HG03521 (cell line): ENCODE measurements around the gene BCKDK.
"Not testable (repeated sequence)": the region's sequence is repeated elsewhere in the genome, so short reads cannot be mapped to it uniquely, and the experiment has no call there.

Experiments
- ATAC-seq: cut with Tn5 transposase; IDR thresholded peaks from one replicate; pipeline ENCODE4 v1.9.1; 2021; ENCODE audit warnings: mild to moderate bottlenecking, moderate library complexity; ENCODE audit not compliant: unreplicated experiment

The BCKDK gene

DNA sequence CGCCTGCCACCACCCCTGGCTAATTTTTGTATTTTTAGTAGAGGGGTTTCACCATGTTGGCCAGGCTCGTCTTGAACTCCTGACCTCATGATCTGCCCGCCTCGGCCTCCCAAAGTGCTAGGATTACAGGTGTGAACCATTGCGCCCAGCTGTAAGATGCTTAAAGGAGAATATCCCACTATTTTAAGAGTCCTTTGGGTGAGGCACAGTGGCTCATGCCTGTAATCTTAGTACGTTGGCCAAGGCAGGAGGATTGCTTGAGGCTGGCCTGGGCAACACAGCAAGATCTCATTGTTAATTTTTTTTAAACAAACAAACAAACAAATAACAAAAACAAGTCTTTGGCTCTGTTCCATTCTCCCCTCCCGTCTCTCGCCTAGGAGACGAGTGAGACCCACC is 32.9 kb downstream of the BCKDK start:
- not testable (repeated sequence) for ATAC-seq

GRCh38 chr16:31141489-31142108 is 33.4 kb downstream of the BCKDK start:
- ATAC-seq: no peak

DNA sequence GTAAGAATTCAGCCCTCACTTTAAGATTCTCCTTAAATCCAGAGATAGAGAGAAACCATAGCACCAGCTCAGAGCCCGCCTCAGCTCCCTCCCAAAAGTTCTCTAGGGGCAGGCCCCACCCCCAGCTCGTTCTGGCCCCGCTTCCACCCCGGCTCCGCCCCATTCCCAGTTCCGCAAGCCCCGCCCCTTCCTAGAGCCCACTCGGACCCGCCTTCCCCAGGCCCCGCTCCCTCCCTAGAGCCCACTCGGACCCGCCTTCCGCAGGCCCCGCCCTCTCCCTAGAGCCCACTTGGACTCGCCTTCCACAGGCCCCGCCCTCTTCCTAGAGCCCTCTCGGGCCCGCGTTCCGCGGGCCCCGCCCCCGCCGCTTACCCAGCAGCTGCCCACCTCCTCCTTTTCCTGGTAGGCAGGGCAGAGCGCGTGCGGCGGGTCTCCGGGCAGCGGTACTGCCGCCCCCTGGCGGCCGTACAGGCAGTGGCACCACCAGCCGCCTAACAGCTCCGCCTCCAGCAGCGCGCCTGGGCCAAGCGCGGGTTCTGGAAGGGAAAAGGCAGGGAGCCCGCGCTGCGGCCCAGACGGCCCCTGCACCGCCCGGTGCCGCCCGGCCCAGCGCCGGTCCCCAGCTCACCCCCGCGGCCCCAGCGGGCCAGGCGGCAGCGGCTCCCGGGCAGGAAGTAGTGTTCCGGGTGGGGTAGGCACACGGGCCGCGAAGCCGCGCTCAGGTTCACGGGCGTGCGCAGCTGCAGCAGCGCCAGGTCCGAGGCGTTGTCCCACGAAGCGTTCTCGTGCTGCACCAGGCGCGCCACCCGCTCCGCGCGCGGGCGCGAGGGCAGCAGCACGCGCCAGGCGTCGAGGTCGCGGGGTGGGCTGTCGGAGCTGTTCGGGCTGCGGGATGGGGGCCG is 34.2 kb downstream of the BCKDK start:
- peak; percentile 86 for ATAC-seq

DNA sequence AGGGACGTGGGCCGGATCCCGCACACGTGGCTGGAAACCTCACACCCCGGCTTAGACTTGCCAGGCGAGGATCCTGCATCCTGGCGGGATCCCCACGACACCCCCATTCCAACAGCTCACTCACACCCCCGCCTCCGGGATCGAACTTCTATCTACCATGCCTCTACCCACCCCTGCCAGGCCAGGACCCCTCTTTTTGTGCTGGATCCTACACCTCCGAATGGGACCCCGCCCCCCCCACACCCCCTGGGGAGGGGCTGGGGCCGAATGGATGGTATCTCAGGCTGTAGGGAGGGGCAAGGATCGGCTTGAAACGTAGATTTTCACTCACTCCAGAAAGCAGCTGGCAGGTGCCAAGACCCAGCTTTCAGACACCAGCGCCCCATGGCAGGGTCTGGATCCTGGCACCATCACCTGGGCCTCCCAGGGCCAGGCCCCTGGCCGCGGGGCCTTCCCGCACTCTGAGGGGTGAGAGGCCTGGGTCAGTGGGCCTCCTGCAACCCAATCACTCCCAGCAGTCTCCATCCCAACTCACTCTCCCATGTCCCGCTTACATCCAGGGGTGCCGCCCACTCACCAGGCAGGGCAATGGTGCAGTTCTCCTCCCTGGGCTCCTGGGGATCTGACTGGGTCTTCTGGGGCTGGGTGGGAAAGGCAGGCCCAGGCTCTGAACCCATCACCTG is 35.0 kb downstream of the BCKDK start:
- ATAC-seq: no peak

DNA sequence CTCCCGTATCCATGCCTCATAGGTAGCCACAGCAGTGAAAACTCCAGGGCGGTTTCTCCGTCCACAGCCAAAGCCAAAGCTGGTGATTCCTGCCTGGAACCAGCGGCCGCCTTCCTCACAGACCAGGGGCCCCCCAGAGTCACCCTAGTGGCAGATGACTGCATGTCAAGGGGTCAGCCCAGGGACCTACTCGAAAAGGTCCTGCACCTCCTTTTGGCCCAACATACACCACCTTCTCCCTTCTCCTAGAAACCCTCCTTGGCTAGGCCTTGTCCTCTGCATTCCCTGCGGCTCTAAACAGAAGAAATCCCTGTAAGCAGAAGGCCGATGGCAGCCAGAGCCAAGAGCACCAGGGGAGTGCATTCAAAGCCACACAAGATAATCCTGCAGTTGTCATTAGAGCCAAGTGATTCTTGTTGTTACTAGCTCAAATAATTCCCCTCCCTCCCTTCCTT is 35.5 kb downstream of the BCKDK start:
- no peak for ATAC-seq

DNA sequence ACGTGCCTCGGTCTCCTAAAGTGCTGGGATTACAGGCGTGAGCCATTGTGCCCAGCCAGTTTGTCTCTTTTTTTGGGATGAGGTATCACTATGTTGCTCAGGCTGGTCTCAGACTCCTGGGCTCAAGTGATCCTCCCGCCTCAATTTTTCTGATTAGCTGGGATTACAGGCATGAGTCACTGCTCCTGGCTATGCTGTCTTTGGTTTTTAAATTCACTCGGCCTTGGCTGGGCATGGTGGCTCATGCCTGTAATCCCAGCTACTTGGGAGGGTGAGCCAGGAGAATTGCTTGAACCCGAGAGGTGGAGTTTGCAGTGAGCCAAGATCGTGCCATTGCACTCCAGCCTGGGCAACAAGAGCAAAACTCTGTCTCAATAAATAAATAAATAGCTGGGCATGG is 36.2 kb downstream of the BCKDK start:
- not testable (repeated sequence) for ATAC-seq

DNA sequence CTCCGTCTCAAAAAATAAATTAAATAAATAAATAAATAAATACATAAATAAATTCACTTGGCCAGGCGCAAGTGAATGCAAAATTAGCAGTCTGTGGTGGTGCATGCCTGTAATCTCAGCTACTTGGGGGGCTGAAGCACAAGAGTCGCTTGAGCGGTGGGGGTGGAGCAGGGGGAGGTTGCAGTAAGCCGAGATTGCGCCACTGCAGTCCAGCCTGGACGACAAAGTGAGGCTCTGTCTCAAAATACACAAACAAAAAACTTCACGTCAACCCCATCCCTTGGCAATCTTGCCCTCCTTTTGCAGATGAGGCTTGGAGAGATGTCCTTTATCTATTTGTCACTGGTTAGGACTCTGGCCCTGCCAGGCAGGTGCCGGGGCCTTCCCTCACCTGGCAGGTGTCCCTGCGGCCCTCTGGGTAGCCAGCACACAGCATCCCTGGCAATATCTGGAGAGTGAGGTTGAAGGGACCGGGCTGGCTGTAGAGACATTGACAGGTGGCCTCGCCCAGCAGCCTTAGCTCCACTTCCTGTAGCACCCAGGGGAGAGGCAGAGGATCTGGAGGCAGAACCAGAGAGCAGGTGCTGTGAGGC is 37.3 kb downstream of the BCKDK start:
- no peak for ATAC-seq

DNA sequence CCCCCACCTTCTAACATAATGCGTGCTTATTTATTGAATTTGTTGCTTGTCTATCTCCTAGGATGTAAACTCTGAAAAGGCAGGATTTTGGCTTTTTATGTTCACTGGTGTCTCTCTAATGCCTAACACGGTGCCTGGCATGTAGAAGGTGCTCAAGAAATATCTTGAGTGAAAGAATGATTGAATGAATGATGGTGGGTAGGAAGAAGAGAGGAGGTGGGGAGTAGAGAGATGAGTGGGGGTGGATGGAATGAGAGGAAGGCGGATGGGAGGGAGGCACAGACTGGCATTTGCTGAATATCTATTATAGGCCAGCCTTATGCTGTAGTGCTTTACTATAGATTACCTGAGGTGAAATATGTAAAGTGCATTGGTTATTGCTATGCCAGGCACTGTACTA is 39.4 kb downstream of the BCKDK start:
- ATAC-seq: no peak

DNA sequence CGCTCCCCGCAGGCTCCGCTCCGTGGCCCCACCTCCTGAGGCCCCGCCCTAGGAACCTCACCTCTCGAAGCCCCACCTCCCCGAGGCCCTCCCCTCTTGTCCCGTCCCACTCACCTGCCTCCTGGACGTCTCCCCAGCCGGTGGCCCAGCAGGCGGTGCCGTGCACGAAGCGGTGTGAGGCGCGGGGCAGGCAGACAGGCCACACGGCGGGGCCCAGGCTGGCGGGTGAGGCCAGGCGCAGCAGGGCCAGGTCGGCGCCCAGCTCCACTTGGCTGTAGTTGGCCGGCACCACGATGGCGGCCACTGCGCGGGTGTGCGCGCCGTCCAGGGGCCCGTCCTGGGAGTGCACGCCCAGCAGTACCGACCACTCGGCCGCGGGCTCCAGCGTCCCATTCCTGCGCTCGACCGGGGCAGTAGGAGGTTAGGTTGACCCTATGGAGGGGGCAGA is 40.1 kb downstream of the BCKDK start:
- no peak for ATAC-seq

DNA sequence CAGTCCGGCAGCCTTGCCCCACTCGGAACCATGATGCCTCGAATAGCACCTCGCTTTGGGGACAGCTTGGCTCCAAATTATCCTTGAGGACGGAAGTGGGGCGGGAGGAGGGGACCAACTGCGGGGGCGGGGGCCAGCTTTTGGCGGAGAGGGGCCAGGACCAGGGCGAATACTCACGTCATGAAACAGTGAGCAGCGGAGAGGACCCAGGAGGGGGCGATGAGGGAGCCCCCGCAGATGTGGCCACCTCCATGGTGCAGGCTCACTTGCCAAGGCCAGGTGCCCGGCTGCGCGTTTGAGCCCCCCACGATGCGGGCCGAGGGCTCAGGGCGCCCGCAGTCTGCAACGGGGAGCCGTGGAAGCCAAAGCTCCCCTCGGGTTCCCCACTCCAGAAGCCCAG is 40.7 kb downstream of the BCKDK start:
- no peak for ATAC-seq

GRCh38 chr16:31149332-31149731 is 41.1 kb downstream of the BCKDK start:
- no peak for ATAC-seq

GRCh38 chr16:31149894-31150890 is 42.0 kb downstream of the BCKDK start, which contains the start of gene PRSS36:
PRSS36 (minus strand) TSS chr16:31150066; CDS start chr16:31150035, 31 bp downstream.
- ATAC-seq: no peak

GRCh38 chr16:31150976-31151375 is 42.8 kb downstream of the BCKDK start:
- not testable (repeated sequence) for ATAC-seq

DNA sequence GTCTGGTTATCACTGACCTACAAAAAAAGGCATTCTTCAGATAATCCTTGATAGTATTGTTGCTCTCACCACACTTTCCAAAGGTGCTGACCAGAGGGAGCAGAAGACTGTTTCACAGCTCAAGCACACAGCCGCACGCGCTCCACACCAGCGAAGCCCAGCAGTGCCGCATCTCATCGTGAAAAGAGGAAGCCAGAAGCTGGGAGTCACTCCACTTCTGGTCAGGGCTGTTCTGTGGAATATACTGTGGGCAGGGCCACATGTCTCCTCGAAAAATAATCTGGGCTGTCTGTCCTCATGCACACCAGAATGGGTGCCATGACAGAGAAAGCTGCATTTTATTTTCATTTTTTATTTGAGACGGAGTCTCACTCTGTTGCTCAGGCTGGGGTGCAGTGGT is 49.0 kb downstream of the BCKDK start:
- no peak for ATAC-seq
